GM19452 (cell line): ENCODE data around the gene DTL.

Experiments
- ATAC-seq: cut with Tn5 transposase; IDR thresholded peaks from one replicate; pipeline ENCODE4 v1.9.1; 2021; ENCODE audit not compliant: unreplicated experiment

Gene DTL

GRCh38 chr1:212035835-212036605 is 472 bp downstream of the DTL start:
- peak; percentile 17 for ATAC-seq

- no peak for ATAC-seq
Observed at GRCh38 chr1:212037900-212038299, 2.4 kb downstream of the DTL start.

GRCh38 chr1:212039622-212040021 is 4.1 kb downstream of the DTL start:
- ATAC-seq: no peak

- no peak for ATAC-seq
Observed at GRCh38 chr1:212040629-212041412, 5.3 kb downstream of the DTL start.

GRCh38 chr1:212042436-212042835 is 6.9 kb downstream of the DTL start:
- ATAC-seq: no peak

- ATAC-seq: no peak
Observed at GRCh38 chr1:212044851-212045250, 9.3 kb downstream of the DTL start.

- ATAC-seq: no peak
Observed at GRCh38 chr1:212045981-212046380, 10.4 kb downstream of the DTL start.

- no peak for ATAC-seq
Observed at GRCh38 chr1:212053993-212054392, 18.4 kb downstream of the DTL start.

GRCh38 chr1:212055333-212055732 is 19.8 kb downstream of the DTL start:
- ATAC-seq: no peak

GRCh38 chr1:212060632-212061472 is 25.3 kb downstream of the DTL start:
- no peak for ATAC-seq

GRCh38 chr1:212062832-212063438 is 27.4 kb downstream of the DTL start:
- no peak for ATAC-seq

GRCh38 chr1:212067787-212068186 is 32.2 kb downstream of the DTL start:
- ATAC-seq: no peak

GRCh38 chr1:212070720-212071302 is 35.3 kb downstream of the DTL start:
- ATAC-seq: no peak

- no peak for ATAC-seq
Observed at GRCh38 chr1:212072047-212072446, 36.5 kb downstream of the DTL start.

- no peak for ATAC-seq
Observed at GRCh38 chr1:212073490-212073889, 37.9 kb downstream of the DTL start.

- no peak for ATAC-seq
Observed at GRCh38 chr1:212074313-212074712, 38.8 kb downstream of the DTL start.

GRCh38 chr1:212074856-212075255 is 39.3 kb downstream of the DTL start:
- no peak for ATAC-seq

GRCh38 chr1:212077028-212077427 is 41.5 kb downstream of the DTL start:
- no peak for ATAC-seq

GRCh38 chr1:212078826-212079225 is 43.3 kb downstream of the DTL start:
- no peak for ATAC-seq

GRCh38 chr1:212082765-212083406 is 47.3 kb downstream of the DTL start:
- no peak for ATAC-seq
